Measurements from ENCODE around the gene FNBP1. TPM values are rescaled to one million over a fixed set of nuclear protein-coding genes. Genes with fewer than 3 reads are reported as not detected.
A peak's percentile ranks its signal among the peaks of the same experiment; 100 is the strongest.

The FNBP1 gene
- total RNA-seq, 2 donors from 2014 or later: 71.5 to 80.3 TPM

- Histone ChIP-seq H3K36me3 (peaks cover 14% of the 10 kb centered on the region), H3K27me3 (replicated peaks; ENCODE audit: insufficient read depth) (no peaks in the 10 kb centered on the region), H3K27ac (peak overlapping the region; percentile 76 to 90), H3K4me3 (no peak overlapping the region), H3K9me3 (no peaks in the 10 kb centered on the region), H3K4me1 (ENCODE audit: control insufficient read depth in 1 of 2, low read depth in 2 of 2) (peaks cover 39 to 71% of the 10 kb centered on the region in 2 donors)
- DNase-seq (ENCODE audit: low spot score) (no peak), ATAC-seq (ENCODE audit: insufficient number of reproducible peaks, low FRiP score, low read depth) (no peak)
- TF ChIP-seq CTCF (IDR thresholded peaks at IDR 0.05): no peak
These were observed 191.2 kb downstream of the FNBP1 start for GRCh38 chr9:129851821-129852220.

GRCh38 chr9:129850821-129851550 lies 192.0 kb downstream of the FNBP1 start:
- Histone ChIP-seq H3K4me1 (ENCODE audit: control insufficient read depth in 1 of 2, low read depth in 2 of 2) (peaks cover 32 to 62% of the 10 kb centered on the region in 2 donors), H3K9me3 (no peaks in the 10 kb centered on the region)
- peak; percentile 77 for ATAC-seq (ENCODE audit: insufficient number of reproducible peaks, low FRiP score, low read depth)

GRCh38 chr9:129849901-129850300 lies 193.1 kb downstream of the FNBP1 start:
- Histone ChIP-seq H3K4me1 (ENCODE audit: control insufficient read depth in 1 of 2, low read depth in 2 of 2) (peaks cover 27 to 54% of the 10 kb centered on the region in 2 donors), H3K9me3 (no peaks in the 10 kb centered on the region), H3K27me3 (replicated peaks; ENCODE audit: insufficient read depth) (no peaks in the 10 kb centered on the region), H3K36me3 (peaks cover 14% of the 10 kb centered on the region), H3K4me3 (no peak overlapping the region), H3K27ac (peak overlapping the region; percentile 90 to 93)
- no peak for DNase-seq (ENCODE audit: low spot score)
- TF ChIP-seq CTCF (IDR thresholded peaks at IDR 0.05): no peak
- no peak for ATAC-seq (ENCODE audit: insufficient number of reproducible peaks, low FRiP score, low read depth)

More at GRCh38 chr9:129850821-129851550, 192.0 kb downstream of the FNBP1 start:
- Histone ChIP-seq H3K36me3 (peaks cover 14% of the 10 kb centered on the region), H3K27me3 (replicated peaks; ENCODE audit: insufficient read depth) (no peaks in the 10 kb centered on the region), H3K27ac (peak overlapping the region; percentile 90 to 93), H3K4me3 (no peak overlapping the region)
- DNase-seq (ENCODE audit: low spot score): no peak
- TF ChIP-seq CTCF (IDR thresholded peaks at IDR 0.05): no peak

DNA sequence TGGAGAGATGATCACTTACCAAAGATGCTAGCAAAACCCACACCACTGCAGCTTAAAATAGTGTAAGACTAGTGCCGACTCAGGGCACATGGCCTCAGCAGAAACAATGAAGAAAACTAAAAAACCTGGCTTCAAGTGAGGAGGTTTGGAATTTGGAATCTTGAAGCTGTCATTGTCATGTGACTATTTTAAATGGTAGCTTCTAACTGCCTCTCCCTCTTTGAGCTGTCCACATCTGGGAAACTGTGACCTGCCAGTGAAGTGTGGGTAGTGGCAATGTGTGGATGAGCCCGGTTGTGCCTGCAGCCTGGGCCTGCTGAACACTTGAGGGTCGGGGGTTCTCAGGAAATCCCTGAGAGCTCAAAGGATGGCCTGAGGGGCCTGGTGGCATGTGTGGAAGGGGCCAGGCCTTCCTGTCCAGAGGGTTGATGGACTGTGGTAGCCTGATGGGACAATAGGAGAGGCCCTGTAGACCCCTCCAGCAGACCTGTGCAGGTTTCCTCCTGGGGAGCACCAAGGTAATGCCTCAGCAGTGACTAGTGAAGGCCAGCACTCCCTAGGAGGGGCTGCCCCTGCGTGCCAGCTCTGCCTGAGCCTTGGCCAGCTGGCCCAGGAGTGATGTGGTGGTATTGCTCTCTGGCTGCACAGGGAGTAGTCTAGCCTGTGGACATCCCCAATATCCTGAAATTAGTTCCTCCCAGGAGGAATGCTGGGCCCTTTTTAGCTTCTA lies 194.1 kb downstream of the FNBP1 start:
- no peaks in the 10 kb centered on the region for H3K9me3 ChIP-seq
- no peak for TF ChIP-seq CTCF (IDR thresholded peaks at IDR 0.05)
- peaks cover 27 to 47% of the 10 kb centered on the region in 2 donors for H3K4me1 ChIP-seq (ENCODE audit: control insufficient read depth in 1 of 2, low read depth in 2 of 2)
- H3K27me3 ChIP-seq (replicated peaks; ENCODE audit: insufficient read depth): no peaks in the 10 kb centered on the region
- no peak for ATAC-seq (ENCODE audit: insufficient number of reproducible peaks, low FRiP score, low read depth)
- peaks cover 14% of the 10 kb centered on the region for H3K36me3 ChIP-seq
- DNase-seq (ENCODE audit: low spot score): no peak
- no peak overlapping the region for H3K4me3 ChIP-seq
- peak overlapping the region; percentile 90 to 93 for H3K27ac ChIP-seq

GRCh38 chr9:129845373-129845772 lies 197.6 kb downstream of the FNBP1 start:
- Histone ChIP-seq H3K36me3 (no peaks in the 10 kb centered on the region), H3K4me3 (no peak overlapping the region), H3K4me1 (ENCODE audit: control insufficient read depth in 1 of 2, low read depth in 2 of 2) (peaks cover 21 to 26% of the 10 kb centered on the region in 2 donors), H3K27me3 (replicated peaks; ENCODE audit: insufficient read depth) (no peaks in the 10 kb centered on the region), H3K9me3 (no peaks in the 10 kb centered on the region), H3K27ac (no peak overlapping the region)
- no peak for DNase-seq (ENCODE audit: low spot score)
- ATAC-seq (ENCODE audit: insufficient number of reproducible peaks, low FRiP score, low read depth): no peak
- no peak for TF ChIP-seq CTCF (IDR thresholded peaks at IDR 0.05)

All from thoracic aorta (tissue), 2 donors.